NCI-H345 treated with DMSO at 0.1 percent for 48 hours (cell line): Measurements from ENCODE around the gene TP53AIP1.
"Not testable (repeated sequence)": the region's sequence is repeated elsewhere in the genome, so short reads cannot be mapped to it uniquely, and the experiment has no call there.

Experiments
- DNase-seq: peaks from one replicate; lab custom pipeline; 2025; ENCODE audit not compliant: unreplicated experiment; lab: John Stamatoyannopoulos, UW

The TP53AIP1 gene

GRCh38 chr11:128926437-128927107 is 16.1 kb downstream of the TP53AIP1 start:
- DNase-seq, result no peak

DNA sequence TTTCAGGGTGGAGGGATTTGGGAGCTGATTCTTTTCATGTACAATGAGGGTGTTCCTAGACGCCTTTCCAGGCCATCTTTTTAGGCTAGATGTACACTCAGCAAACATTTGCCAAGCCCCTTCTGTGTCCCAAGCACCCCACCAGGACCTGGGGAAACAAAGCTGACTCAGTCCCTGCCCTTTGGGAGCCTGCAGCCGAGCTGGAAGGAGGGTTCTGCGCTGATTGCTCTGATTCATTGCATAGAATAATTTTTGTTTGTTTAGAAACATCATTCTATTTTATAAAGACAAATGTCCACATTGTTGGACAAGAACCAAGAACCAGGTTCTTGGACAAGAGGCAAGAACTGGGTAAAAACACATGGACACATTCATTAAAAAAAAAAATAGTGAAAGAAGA is 16.7 kb downstream of the TP53AIP1 start:
- DNase-seq, result no peak

DNA sequence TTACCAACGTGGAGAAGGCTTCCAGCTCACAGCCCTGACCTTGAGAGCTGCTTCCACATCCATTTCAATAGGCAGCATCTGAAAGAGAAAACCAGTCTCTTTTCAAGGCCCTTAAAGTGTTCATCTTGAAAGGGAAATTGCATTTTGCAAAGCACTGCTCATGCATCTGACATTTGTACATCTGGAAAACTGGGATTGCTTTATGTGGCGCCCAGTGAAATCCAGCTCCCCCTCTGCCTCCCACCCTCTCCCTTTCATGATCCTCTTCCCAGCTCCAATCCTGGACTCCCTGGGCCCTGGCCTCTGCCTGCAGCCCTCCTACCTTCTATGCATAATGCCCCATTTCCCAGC is 17.4 kb downstream of the TP53AIP1 start:
- no peak for DNase-seq

- DNase-seq, result no peak
Observed at GRCh38 chr11:128924510-128925249, 18.0 kb downstream of the TP53AIP1 start.

DNA sequence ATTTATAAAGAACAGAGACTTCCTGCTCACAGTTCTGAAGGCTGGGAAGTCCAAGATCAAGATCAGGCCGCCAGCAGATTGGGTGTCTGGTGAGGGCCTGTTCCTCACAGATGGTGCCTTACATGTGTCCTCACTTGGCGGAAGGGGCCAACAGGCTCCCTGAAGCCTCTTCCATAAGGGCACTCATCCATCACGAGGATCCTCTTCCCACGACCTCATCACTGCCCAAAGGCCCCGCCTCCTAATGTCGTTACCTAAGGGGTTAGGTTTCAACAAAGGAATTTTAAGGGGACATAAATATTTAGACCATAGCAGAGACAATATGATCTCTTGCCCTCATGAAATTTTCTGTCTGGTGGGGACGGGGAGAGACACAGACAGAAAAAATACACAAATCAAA is 18.6 kb downstream of the TP53AIP1 start:
- no peak for DNase-seq

DNA sequence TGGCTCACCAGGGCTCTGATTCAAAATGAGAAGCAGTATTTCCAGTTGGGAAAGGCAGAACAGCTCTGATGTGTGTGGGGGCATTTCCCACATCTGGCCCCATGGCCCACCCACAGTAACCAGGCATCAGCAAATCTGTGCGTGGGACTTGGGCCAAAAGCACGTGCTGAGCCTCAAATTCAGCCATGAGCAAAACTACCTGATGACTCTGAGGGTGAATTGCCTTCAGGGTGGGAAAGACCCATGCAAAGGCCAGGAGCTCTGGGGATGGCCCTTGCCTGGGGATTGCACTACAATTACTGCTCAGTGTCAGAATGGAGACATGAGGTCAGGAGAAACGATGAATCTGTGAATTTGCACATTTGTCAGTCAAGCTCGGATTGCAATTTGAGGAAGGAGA is 20.9 kb downstream of the TP53AIP1 start:
- DNase-seq, result no peak

GRCh38 chr11:128920666-128921065 is 22.0 kb downstream of the TP53AIP1 start:
- DNase-seq, result no peak

DNA sequence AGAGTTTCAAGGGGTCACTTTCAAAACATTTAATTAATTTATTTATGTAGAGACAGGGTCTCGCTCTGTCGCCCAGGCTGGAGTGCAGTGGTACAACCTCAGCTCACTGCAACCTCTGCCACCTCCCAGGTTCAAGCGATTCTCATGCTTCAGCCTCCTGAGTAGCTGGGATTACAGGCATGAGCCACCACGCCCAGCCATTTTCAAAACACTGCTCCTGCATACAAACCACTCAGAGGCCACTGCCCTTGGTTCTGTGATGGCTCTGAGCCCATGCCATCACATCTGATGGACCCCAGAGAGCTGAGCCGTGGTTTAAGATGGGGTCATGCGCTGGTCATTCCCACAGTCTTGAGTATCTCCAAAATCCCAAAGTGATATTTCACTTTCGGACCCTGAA is 23.0 kb downstream of the TP53AIP1 start:
- DNase-seq, result not testable (repeated sequence)

GRCh38 chr11:128919216-128919615 is 23.5 kb downstream of the TP53AIP1 start:
- DNase-seq, result no peak

DNA sequence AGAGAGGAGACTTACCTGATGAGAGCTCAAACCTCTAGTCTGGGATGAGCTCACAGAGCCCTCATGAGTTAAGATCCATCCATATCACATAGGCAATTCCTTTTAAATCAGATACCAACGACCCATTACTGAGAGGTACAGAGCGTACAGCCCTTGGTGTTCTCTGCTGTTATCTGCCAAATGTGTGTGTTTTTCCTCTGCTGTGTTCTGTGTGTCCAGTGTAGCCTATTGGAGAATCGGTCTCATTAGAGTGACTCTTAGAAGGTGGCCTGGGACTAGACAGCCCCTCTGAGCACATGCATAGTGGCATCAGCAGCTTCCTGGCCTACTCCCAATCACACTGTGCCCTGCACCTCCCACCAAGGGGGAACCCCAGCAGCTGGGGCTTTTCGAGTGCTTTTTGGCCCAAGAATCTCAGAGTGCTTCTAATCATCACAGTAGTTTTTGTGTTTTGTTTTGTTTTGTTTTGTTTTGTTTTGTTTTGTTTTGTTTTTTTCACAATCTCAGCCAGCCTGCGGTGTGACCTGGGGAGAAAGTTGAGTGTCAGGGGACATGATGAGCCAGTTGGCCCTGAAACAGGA is 25.4 kb downstream of the TP53AIP1 start:
- DNase-seq, result no peak

DNA sequence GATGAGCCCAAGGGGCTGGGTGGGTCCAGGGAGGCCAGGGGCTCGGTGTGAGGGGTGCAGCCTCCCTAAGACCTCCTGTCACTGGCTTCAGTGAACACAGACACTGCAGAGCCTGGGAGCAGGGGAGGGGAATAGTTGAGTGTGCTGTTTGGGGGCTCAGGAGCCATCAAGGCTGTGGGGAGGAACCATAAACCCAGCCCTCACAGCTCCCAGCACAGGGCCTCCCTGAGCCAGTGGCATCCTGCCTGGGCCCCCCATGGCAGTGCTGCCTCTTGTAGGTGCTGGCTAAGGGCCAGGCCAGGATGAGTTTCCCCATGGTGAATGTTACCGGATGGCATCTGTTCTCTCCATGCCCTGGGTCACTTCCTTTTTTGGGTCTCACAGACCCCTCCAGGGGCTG is 26.0 kb downstream of the TP53AIP1 start:
- DNase-seq, result no peak

GRCh38 chr11:128916037-128916572 is 26.6 kb downstream of the TP53AIP1 start:
- DNase-seq, result no peak

GRCh38 chr11:128915149-128915521 is 27.5 kb downstream of the TP53AIP1 start:
- DNase-seq, result no peak

DNA sequence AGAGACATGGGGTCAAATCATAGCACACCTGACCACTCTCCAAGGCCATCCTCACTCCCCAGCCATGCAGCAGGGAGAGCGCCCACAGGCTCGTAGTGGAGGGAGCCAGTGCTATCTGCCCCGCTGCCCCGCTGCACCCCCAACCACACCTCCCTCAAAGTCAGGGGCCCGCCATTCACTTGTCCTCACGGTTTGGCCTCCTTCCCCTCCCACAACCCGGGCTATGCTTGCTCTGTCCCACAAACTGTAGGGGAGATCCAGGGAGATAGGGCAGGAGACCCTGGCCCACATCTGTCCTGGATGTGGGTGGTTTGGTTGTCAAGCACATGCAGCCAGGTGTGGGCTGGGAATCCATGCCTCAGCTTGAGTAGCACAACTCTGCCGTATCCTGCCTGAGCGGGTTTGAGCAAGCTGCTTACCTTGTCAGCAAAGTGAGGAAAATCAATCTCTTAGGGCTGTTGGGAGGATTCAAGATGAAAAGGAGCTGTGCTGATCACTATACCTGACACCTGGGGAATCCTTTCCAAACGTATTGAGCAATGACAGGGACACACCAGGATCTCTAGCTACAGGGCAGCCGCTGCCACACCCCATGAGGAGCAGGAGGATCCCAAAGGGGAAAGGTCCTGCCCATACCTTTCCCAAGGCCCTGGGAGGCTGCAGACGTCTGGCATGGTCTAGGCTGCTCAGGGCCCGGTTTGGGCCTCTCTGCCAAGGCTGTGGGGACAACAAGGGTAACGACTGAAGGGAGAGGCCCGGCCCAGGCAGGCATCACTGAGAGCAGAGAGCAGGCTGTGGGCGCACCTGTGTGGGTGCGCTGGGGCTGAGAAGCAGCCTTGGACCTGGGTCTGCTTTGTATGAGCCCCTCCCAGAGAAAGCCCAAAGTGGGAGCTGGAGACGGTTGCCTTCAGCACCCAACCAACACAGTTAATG is 28.2 kb downstream of the TP53AIP1 start:
- DNase-seq, result no peak

- DNase-seq, result no peak
Observed at GRCh38 chr11:128913806-128914205, 28.9 kb downstream of the TP53AIP1 start.

- no peak for DNase-seq
Observed at GRCh38 chr11:128911701-128912100, 31.0 kb downstream of the TP53AIP1 start.

DNA sequence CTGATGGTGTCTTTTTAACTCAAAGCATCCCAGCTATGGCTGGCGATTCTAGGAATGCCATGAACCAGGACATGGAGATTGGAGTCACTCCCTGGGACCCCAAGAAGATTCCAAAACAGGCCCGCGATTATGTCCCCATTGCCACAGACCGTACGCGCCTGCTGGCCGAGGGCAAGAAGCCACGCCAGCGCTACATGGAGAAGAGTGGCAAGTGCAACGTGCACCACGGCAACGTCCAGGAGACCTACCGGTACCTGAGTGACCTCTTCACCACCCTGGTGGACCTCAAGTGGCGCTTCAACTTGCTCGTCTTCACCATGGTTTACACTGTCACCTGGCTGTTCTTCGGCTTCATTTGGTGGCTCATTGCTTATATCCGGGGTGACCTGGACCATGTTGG is 31.4 kb downstream of the TP53AIP1 start:
- DNase-seq, result no peak

- no peak for DNase-seq
Observed at GRCh38 chr11:128910576-128910975, 32.1 kb downstream of the TP53AIP1 start.

GRCh38 chr11:128909438-128910125 is 33.1 kb downstream of the TP53AIP1 start:
- no peak for DNase-seq

DNA sequence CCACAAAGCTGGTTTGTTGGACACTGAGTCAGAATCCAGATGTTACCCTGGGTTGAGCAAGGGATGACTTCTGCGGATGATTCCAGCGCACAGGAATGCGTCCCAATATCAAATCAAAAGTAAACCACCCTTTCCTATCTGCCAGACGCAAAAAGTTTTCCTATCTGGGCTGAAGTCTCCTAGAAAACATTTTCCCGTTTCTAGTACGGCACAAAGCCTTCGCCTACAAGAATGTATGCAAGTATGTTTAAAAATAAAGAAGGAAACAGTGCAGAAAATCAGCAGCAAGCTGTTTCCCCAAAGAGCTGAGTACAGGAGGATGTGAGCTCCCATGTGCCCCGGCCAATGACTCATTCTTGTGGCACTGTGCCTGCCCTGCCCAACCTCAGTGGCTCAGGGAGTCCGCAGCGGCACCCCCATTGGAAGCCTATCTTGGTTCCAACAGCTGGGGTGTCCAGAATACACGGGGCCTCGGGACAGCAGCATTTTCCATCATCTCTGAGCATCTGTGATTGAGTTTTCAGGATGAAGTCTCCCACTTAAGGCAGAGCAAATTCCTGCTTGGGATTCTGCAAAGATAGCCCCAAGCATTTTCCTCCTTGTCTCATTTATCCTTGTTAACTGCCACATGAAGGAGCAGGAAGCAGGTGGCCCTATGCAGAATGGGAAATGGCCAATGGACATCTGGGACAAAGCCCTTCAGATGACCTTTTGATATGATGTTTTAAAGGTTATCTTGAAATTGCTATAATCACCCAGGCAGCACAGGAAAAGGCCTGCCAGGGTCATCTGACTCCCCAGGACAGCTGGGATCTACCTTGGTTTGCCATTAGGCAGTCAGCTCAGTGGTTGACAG is 34.1 kb downstream of the TP53AIP1 start:
- no peak for DNase-seq
